ENCODE data around the gene DNAJC17.

Gene DNAJC17

GRCh38 chr15:40807028-40807887 lies at the start of gene DNAJC17, which contains the start of gene ZFYVE19:
Gene DNAJC17, minus strand, starts transcription at chr15:40807473. Its CDS starts 27 bp downstream, at chr15:40807446.
Gene ZFYVE19, plus strand, starts transcription at chr15:40807089. Its CDS starts 501 bp downstream, at chr15:40807590.
- peak; percentile 93 for DNase-seq

- no peak for DNase-seq
Observed at GRCh38 chr15:40856746-40857145, 49.5 kb upstream of the DNAJC17 start.

- DNase-seq = no peak
Observed at GRCh38 chr15:40855706-40856234, 48.5 kb upstream of the DNAJC17 start.

- no peak for DNase-seq
Observed at GRCh38 chr15:40854161-40854560, 46.9 kb upstream of the DNAJC17 start.

- no peak for DNase-seq
Observed at GRCh38 chr15:40853241-40853890, 46.1 kb upstream of the DNAJC17 start.

- no peak for DNase-seq
Observed at GRCh38 chr15:40852529-40852928, 45.3 kb upstream of the DNAJC17 start.

- DNase-seq = no peak
Observed at GRCh38 chr15:40850576-40851112, 43.4 kb upstream of the DNAJC17 start.

- DNase-seq = no peak
Observed at GRCh38 chr15:40847223-40847961, 40.1 kb upstream of the DNAJC17 start.

- DNase-seq = no peak
Observed at GRCh38 chr15:40846841-40847222, 39.6 kb upstream of the DNAJC17 start.

- no peak for DNase-seq
Observed at GRCh38 chr15:40845511-40846284, 38.4 kb upstream of the DNAJC17 start.

GRCh38 chr15:40845036-40845435 lies 37.8 kb upstream of the DNAJC17 start:
- no peak for DNase-seq

- peak; percentile 18 for DNase-seq
Observed at GRCh38 chr15:40844696-40845030, 37.4 kb upstream of the DNAJC17 start.

GRCh38 chr15:40843885-40844695 lies 36.8 kb upstream of the DNAJC17 start, which contains the start of gene SPINT1:
Gene SPINT1, plus strand, starts transcription at chr15:40844048. Its CDS starts 507 bp downstream, at chr15:40844555.
- DNase-seq = peak; percentile 79

GRCh38 chr15:40843261-40843884 lies 36.1 kb upstream of the DNAJC17 start:
- DNase-seq = no peak

- no peak for DNase-seq
Observed at GRCh38 chr15:40841741-40842140, 34.5 kb upstream of the DNAJC17 start.

GRCh38 chr15:40838756-40839155 lies 31.5 kb upstream of the DNAJC17 start:
- DNase-seq = no peak

GRCh38 chr15:40836020-40836419 lies 28.7 kb upstream of the DNAJC17 start:
- DNase-seq = no peak

- DNase-seq = no peak
Observed at GRCh38 chr15:40832903-40833302, 25.6 kb upstream of the DNAJC17 start.

- no peak for DNase-seq
Observed at GRCh38 chr15:40831861-40832260, 24.6 kb upstream of the DNAJC17 start.

GRCh38 chr15:40830884-40831283 lies 23.6 kb upstream of the DNAJC17 start:
- DNase-seq = no peak

- DNase-seq = no peak
Observed at GRCh38 chr15:40829115-40829514, 21.8 kb upstream of the DNAJC17 start.

Data from stimulated activated naive CD4-positive, alpha-beta T cell treated with Interleukin-2 at 50 U/mL for 16 hours (primary cell).